Lower lobe of right lung (tissue), 2 donors: Measurements from ENCODE around the gene USP50. TPM values are rescaled to one million over a fixed set of nuclear protein-coding genes. Genes with fewer than 3 reads are reported as not detected.

Experiments
- ATAC-seq, 2 donors: fragments of 200-7000 bp; cut with Tn5 transposase; one replicate each; pipeline ENCODE4 v1.9.1; 2020 to 2022; ENCODE audit warnings: mild to moderate bottlenecking in 2 of 2, moderate library complexity in 2 of 2
- DNase-seq: peaks from one replicate; pipeline ENCODE4 v3.0.0-alpha.2; 2020
- H3K27ac ChIP-seq: fragments of 200-600 bp; one replicate; pipeline ENCODE4 v1.8.0; 2022
- H3K27me3 ChIP-seq: fragments of 200-600 bp; one replicate; pipeline ENCODE4 v1.8.0; 2022; ENCODE audit warnings: low read depth
- H3K36me3 ChIP-seq: fragments of 200-600 bp; one replicate; pipeline ENCODE4 v1.8.0; 2022; ENCODE audit warnings: mild to moderate bottlenecking
- H3K4me1 ChIP-seq: fragments of 200-600 bp; one replicate; pipeline ENCODE4 v1.8.0; 2022
- H3K4me3 ChIP-seq: fragments of 200-600 bp; one replicate; pipeline ENCODE4 v1.8.0; 2022; ENCODE audit warnings: mild to moderate bottlenecking
- H3K9me3 ChIP-seq: fragments of 200-600 bp; one replicate; pipeline ENCODE4 v1.8.0; 2022
- intact Hi-C: fragments of 100-400 bp; cut with DNase I; formaldehyde crosslinking; loops from one replicate; pipeline ENCODE4 v1.11.0; 2022
- total RNA-seq: library from RNA; stranded (reverse); fragmentation: NEBNext Ultra II Directional; extraction: Animal tissue kit (Norgen Biotek cat#: 25700); gene quantifications from one replicate; pipeline ENCODE4 v1.2.1, GENCODE V29; 2021
- TF ChIP-seq, protein P1 (sequence below): fragments of 200-600 bp; IDR thresholded peaks from one replicate; pipeline ENCODE4 v1.8.0; 2022; ENCODE audit warnings: antibody characterized with exemption, mild to moderate bottlenecking
- donor health status: DM: no; HTN: yes; CAD: no; lungs with severe emphysema.

The USP50 gene
- total RNA-seq, 1 donor from 2014 or later: not detected

GRCh38 chr15:50563756-50564155, 17.3 kb upstream of the USP50 start:
- no peaks in the 10 kb centered on the region for H3K27me3 ChIP-seq
- no peaks in the 10 kb centered on the region for H3K4me1 ChIP-seq
- intact Hi-C loops: no loop called here
- TF ChIP-seq, protein P1, sequence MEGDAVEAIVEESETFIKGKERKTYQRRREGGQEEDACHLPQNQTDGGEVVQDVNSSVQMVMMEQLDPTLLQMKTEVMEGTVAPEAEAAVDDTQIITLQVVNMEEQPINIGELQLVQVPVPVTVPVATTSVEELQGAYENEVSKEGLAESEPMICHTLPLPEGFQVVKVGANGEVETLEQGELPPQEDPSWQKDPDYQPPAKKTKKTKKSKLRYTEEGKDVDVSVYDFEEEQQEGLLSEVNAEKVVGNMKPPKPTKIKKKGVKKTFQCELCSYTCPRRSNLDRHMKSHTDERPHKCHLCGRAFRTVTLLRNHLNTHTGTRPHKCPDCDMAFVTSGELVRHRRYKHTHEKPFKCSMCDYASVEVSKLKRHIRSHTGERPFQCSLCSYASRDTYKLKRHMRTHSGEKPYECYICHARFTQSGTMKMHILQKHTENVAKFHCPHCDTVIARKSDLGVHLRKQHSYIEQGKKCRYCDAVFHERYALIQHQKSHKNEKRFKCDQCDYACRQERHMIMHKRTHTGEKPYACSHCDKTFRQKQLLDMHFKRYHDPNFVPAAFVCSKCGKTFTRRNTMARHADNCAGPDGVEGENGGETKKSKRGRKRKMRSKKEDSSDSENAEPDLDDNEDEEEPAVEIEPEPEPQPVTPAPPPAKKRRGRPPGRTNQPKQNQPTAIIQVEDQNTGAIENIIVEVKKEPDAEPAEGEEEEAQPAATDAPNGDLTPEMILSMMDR: no peak
- no peak overlapping the region for H3K27ac ChIP-seq
- ATAC-seq (no peak), DNase-seq (no peak)
- H3K36me3 ChIP-seq: peaks cover 93% of the 10 kb centered on the region
- no peak overlapping the region for H3K4me3 ChIP-seq
- H3K9me3 ChIP-seq: no peaks in the 10 kb centered on the region

- intact Hi-C loops: no loop called here
- DNase-seq: no peak
- ATAC-seq: no peak
- no peaks in the 10 kb centered on the region for H3K9me3 ChIP-seq
- TF ChIP-seq, protein P1: no peak
- peaks cover 93% of the 10 kb centered on the region for H3K36me3 ChIP-seq
- no peaks in the 10 kb centered on the region for H3K27me3 ChIP-seq
- no peak overlapping the region for H3K27ac ChIP-seq
- no peaks in the 10 kb centered on the region for H3K4me1 ChIP-seq
- H3K4me3 ChIP-seq: no peak overlapping the region
Measured at GRCh38 chr15:50562735-50563640, 16.5 kb upstream of the USP50 start.

DNA sequence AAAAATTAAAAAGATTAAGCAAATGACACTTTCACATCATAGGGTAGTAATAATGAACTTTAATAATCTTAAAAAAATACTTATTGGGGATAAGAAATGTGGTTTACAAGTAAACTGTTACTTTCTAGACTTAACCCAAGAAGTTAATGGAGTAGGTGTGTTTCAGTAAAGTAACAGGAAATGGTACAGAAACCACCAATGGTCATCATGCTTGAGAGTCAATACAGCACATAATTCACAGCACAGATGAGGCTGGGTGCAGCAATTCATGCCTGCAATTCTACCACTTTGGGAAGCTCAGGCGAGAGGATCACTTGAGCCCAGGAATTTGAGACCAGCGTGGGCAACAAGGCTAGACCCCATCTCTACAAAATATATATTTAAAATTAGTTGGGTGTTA, 11.5 kb upstream of the USP50 start:
- Histone ChIP-seq H3K36me3 (peaks cover 50% of the 10 kb centered on the region), H3K4me1 (no peaks in the 10 kb centered on the region), H3K9me3 (no peaks in the 10 kb centered on the region), H3K4me3 (no peak overlapping the region), H3K27me3 (no peaks in the 10 kb centered on the region), H3K27ac (no peak overlapping the region)
- ATAC-seq (no peak), DNase-seq (no peak)
- TF ChIP-seq, protein P1: no peak
- intact Hi-C loops: no loop called here

DNA sequence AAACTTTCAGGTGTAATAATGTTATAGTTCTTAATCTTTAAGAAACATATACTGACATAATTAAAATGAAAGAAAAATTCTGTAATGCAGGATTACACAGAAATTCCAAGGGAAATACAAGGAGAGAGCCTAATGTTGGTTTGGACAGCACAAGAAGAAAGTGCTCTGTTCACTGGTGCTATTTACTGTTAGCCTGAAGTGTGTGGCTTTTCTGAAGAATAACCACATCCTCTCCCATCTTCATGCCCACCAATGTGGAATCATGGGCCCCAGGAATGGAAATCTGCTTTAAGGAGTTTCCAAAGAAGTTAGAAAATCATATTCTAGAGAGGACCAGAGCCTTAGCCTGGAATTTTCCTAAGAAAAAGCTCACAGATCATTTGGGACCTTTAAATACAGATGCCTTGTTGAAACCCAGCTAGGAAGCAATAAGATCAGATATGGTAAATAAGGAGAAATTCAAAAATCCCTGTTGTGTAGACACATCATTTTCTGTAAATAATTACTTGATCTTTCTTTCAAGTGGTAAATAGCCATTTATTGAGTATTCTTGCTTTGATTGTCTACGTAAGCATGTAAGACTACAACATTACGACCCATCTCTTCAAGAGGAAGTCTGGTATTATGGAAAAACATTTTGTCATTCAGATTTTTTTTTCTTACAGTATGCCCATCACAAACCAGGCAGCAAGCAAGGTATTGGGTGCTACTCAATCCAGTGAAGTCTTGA, 10.3 kb upstream of the USP50 start:
- TF ChIP-seq, protein P1: no peak
- intact Hi-C loops: no loop called here

GRCh38 chr15:50552238-50552637, 5.8 kb upstream of the USP50 start:
- ATAC-seq (no peak), DNase-seq (no peak)
- TF ChIP-seq, protein P1: no peak
- H3K4me3 ChIP-seq: no peak overlapping the region
- intact Hi-C loops: no loop called here
- no peaks in the 10 kb centered on the region for H3K9me3 ChIP-seq
- H3K27me3 ChIP-seq: no peaks in the 10 kb centered on the region
- no peak overlapping the region for H3K27ac ChIP-seq
- no peaks in the 10 kb centered on the region for H3K4me1 ChIP-seq
- no peaks in the 10 kb centered on the region for H3K36me3 ChIP-seq

More for the DNA sequence above, 10.3 kb upstream of the USP50 start:
- Histone ChIP-seq H3K9me3 (no peaks in the 10 kb centered on the region), H3K27me3 (no peaks in the 10 kb centered on the region), H3K36me3 (peaks cover 39% of the 10 kb centered on the region), H3K4me3 (no peak overlapping the region), H3K27ac (no peak overlapping the region), H3K4me1 (no peaks in the 10 kb centered on the region)
- DNase-seq (no peak), ATAC-seq (no peak)
